Measurements from ENCODE around the gene GALNT7. TPM values are rescaled to one million over a fixed set of nuclear protein-coding genes. Genes with fewer than 3 reads are reported as not detected.

GALNT7 gene
- total RNA-seq, 4 donors from 2014 or later: 37.1 to 139 (median 96.4) TPM

DNA sequence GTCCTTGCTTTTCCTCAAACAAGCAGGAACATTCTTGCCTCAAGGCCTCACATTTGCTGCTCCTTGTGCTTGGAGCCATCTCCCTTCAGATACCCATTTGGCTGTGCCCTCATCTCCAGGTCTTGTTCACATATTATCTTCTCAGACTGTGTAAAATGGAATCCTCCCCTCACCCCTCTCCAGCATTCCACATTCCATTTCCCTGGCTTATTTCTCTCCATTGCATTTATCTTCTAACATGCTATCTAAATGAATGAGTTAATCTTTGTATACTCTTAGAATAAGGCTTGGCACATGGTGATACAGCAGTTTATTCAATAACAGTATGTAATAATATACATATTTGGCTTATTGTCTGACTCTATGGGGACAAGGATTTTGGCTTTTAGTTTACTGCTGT is 8.8 kb upstream of the GALNT7 start:
- no peaks in the 10 kb centered on the region for H3K4me1 ChIP-seq
- DNase-seq: no peak
- TF ChIP-seq, protein P1, sequence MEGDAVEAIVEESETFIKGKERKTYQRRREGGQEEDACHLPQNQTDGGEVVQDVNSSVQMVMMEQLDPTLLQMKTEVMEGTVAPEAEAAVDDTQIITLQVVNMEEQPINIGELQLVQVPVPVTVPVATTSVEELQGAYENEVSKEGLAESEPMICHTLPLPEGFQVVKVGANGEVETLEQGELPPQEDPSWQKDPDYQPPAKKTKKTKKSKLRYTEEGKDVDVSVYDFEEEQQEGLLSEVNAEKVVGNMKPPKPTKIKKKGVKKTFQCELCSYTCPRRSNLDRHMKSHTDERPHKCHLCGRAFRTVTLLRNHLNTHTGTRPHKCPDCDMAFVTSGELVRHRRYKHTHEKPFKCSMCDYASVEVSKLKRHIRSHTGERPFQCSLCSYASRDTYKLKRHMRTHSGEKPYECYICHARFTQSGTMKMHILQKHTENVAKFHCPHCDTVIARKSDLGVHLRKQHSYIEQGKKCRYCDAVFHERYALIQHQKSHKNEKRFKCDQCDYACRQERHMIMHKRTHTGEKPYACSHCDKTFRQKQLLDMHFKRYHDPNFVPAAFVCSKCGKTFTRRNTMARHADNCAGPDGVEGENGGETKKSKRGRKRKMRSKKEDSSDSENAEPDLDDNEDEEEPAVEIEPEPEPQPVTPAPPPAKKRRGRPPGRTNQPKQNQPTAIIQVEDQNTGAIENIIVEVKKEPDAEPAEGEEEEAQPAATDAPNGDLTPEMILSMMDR (IDR thresholded peaks at IDR 0.05): no peak
- no peak for TF ChIP-seq POLR2A (IDR thresholded peaks at IDR 0.05)
- H3K36me3 ChIP-seq: no peaks in the 10 kb centered on the region
- H3K9me3 ChIP-seq: no peaks in the 10 kb centered on the region
- no peak overlapping the region for H3K27ac ChIP-seq
- H3K27me3 ChIP-seq: no peaks in the 10 kb centered on the region
- no peak overlapping the region for H3K4me3 ChIP-seq

DNA sequence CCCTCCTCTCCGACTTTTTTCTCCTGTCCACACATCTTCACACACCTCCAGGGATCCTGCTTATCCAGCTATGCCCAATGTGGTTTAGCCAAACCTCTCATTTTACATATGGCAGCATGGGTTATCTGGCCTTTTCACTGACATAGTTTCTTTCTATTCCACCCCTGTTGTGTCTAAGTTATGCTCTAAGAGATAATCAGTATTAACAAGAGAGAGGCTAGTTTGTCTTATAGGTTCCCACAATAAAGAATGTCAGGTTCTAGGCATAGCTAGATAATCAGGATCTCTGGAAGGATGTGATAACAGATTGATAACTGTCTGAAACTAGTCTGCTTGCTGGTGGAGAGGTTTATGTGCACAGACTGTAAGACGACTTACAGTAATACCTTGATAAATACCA is 7.7 kb upstream of the GALNT7 start:
- no peak overlapping the region for H3K4me3 ChIP-seq
- H3K4me1 ChIP-seq: no peaks in the 10 kb centered on the region
- H3K27me3 ChIP-seq: no peaks in the 10 kb centered on the region
- no peak for TF ChIP-seq POLR2A (IDR thresholded peaks at IDR 0.05)
- TF ChIP-seq, protein P1 (IDR thresholded peaks at IDR 0.05): no peak
- DNase-seq: no peak
- H3K9me3 ChIP-seq: no peaks in the 10 kb centered on the region
- H3K27ac ChIP-seq: no peak overlapping the region
- no peaks in the 10 kb centered on the region for H3K36me3 ChIP-seq

DNA sequence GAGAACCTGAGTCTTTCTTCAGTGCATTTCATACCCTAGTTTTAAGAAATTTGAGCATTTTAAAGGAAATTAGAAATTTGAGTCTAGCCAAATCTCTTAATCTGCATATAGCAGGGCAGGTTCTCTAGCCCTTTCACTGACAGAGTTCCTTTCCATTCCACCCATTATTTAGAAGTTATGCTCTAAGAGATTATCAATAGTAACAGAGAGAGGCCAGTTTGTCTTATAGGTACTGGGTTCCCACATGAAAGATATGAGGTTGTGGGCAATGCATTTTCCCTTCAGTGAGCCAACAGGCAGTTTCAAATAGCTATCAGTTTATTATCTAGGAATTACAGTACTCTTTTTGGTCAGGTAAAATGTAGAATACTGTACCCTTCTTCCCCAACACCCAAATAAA is 7.3 kb upstream of the GALNT7 start:
- no peak for DNase-seq
- Histone ChIP-seq H3K4me1 (no peaks in the 10 kb centered on the region), H3K9me3 (no peaks in the 10 kb centered on the region), H3K36me3 (no peaks in the 10 kb centered on the region), H3K4me3 (no peak overlapping the region), H3K27ac (no peak overlapping the region), H3K27me3 (no peaks in the 10 kb centered on the region)
- TF ChIP-seq POLR2A (IDR thresholded peaks at IDR 0.05): no peak
- TF ChIP-seq, protein P1 (IDR thresholded peaks at IDR 0.05): no peak

DNA sequence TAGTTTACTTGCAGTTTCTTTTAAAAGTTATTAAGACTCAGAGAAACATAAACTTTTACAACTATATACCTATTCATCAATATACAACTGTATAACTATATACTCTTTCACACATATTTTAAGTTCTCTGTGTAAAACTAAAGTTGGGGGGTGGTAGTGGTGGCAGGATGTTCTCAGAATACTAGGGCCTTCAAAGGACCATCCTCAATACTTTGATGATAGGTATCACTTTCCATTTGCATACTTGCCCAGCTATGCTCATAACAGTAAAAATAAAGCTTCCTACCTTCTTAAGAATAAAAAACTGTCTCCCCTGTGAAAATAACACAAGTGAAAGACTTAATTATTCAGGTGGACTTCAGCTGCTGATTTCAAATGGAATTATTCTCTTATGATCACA is 2.9 kb upstream of the GALNT7 start:
- no peaks in the 10 kb centered on the region for H3K27me3 ChIP-seq
- no peaks in the 10 kb centered on the region for H3K36me3 ChIP-seq
- H3K4me1 ChIP-seq: peaks cover 0 to 2% (median 0%) of the 10 kb centered on the region in 4 donors
- H3K4me3 ChIP-seq: no peak overlapping the region
- DNase-seq: no peak
- H3K9me3 ChIP-seq: no peaks in the 10 kb centered on the region
- no peak overlapping the region for H3K27ac ChIP-seq
- TF ChIP-seq, protein P1 (IDR thresholded peaks at IDR 0.05): no peak
- TF ChIP-seq POLR2A (IDR thresholded peaks at IDR 0.05): no peak

DNA sequence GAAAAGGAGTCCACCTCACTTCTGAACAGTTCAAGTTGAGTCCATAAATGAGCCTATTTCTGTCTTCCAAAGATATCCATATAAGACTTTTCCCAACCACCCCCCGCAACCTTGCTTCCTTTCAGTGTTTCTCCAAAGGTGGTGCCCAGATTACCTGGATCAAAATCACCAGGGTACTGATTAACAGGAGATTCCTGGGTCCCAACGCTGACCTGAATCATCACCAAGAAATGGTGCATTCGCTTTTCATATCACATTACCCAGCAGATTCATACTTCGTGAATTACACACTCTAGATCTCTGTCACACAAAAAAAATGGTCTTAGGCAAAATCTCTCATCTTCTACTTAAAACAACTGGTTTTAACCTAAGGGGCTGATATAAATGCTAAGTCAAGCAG is 2.1 kb upstream of the GALNT7 start:
- Histone ChIP-seq H3K9me3 (no peaks in the 10 kb centered on the region), H3K36me3 (no peaks in the 10 kb centered on the region), H3K27me3 (no peaks in the 10 kb centered on the region), H3K4me1 (peaks cover 0 to 10% (median 0%) of the 10 kb centered on the region in 4 donors), H3K27ac (no peak overlapping the region), H3K4me3 (no peak overlapping the region)
- TF ChIP-seq, protein P1 (IDR thresholded peaks at IDR 0.05): no peak
- TF ChIP-seq POLR2A (IDR thresholded peaks at IDR 0.05): no peak
- DNase-seq: no peak

Data from Peyer's patch (tissue), 4 donors.